SU-DHL-6 (cell line): Measurements from ENCODE around the gene SLC25A13.

Experiments
- H2AFZ ChIP-seq: fragments of 200-600 bp; sonication (generic); 2 replicates; pipeline ENCODE4 v1.6.1; 2014; ENCODE audit warnings: low read depth, mild to moderate bottlenecking, moderate library complexity, mixed read lengths, antibody characterized with exemption, low read length; ENCODE audit not compliant: severe bottlenecking
- H3F3A ChIP-seq: fragments of 200-600 bp; shearing (Covaris generic); 2 replicates; pipeline ENCODE4 v1.6.0; 2016; ENCODE audit warnings: antibody characterized with exemption, mild to moderate bottlenecking; ENCODE audit not compliant: insufficient read depth
- H3K27ac ChIP-seq: fragments of 200-600 bp; sonication (generic); 2 replicates; pipeline ENCODE4 v1.5.1; 2016; ENCODE audit warnings: low read depth, mild to moderate bottlenecking, low read length, moderate library complexity, mixed read lengths
- H3K27me3 ChIP-seq: fragments of 200-600 bp; sonication (generic), shearing (Covaris generic); 2 replicates; pipeline ENCODE4 v1.6.0; 2014; ENCODE audit warnings: mild to moderate bottlenecking, low read length
- H3K36me3 ChIP-seq: fragments of 200-600 bp; sonication (generic); 2 replicates; pipeline ENCODE4 v1.6.1; 2014; ENCODE audit warnings: mild to moderate bottlenecking, low read length, mixed read lengths
- H3K4me2 ChIP-seq: fragments of 300-600, 200-600 bp; shearing (Covaris generic), sonication (generic); 2 replicates; pipeline ENCODE4 v1.6.0; 2014; ENCODE audit warnings: low read length, low read depth, mild to moderate bottlenecking; ENCODE audit not compliant: poor library complexity, severe bottlenecking
- H3K4me3 ChIP-seq: fragments of 200-600 bp; sonication (generic); 2 replicates; pipeline ENCODE4 v1.5.1; 2014; ENCODE audit warnings: antibody characterized with exemption, low read length, mild to moderate bottlenecking, mixed read lengths; ENCODE audit not compliant: insufficient read depth, poor library complexity, severe bottlenecking
- H3K79me2 ChIP-seq: fragments of 200-600 bp; sonication (generic); 2 replicates; pipeline ENCODE4 v1.6.1; 2014; ENCODE audit warnings: mild to moderate bottlenecking, low read length, moderate library complexity; ENCODE audit not compliant: insufficient read depth
- H3K9ac ChIP-seq: fragments of 200-600 bp; sonication (generic); 2 replicates; pipeline ENCODE4 v1.7.0; 2014; ENCODE audit warnings: mild to moderate bottlenecking, low read length
- H3K9me2 ChIP-seq: fragments of 200-600 bp; sonication (generic); replicated peaks from 2 replicates; pipeline ENCODE4 v1.6.1; 2014; ENCODE audit warnings: low read length; ENCODE audit not compliant: insufficient read depth
- H3K9me3 ChIP-seq: fragments of 200-600 bp; sonication (generic); 2 replicates; pipeline ENCODE4 v1.6.1; 2014; ENCODE audit warnings: low read length, mixed read lengths; ENCODE audit not compliant: insufficient read depth
- H4K20me1 ChIP-seq: fragments of 200-600 bp; sonication (generic); 2 replicates; pipeline ENCODE4 v1.6.1; 2014; ENCODE audit warnings: low read depth, mild to moderate bottlenecking, antibody characterized with exemption, low read length, moderate library complexity, mixed read lengths
- CTCF ChIP-seq: fragments of 200-600 bp; sonication (generic); IDR thresholded peaks from one replicate; pipeline ENCODE4 v1.5.1; 2017; ENCODE audit warnings: antibody characterized with exemption, mild to moderate bottlenecking, low read length, moderate library complexity; ENCODE audit not compliant: insufficient read depth, poor library complexity, severe bottlenecking
- EZH2phosphoT487 ChIP-seq: fragments of 200-600 bp; sonication (generic), shearing (Covaris generic); conservative IDR thresholded peaks from 2 replicates; pipeline ENCODE4 v1.6.1; 2018; ENCODE audit warnings: mild to moderate bottlenecking, antibody characterized with exemption, low read length, moderate library complexity, mixed read lengths

The SLC25A13 gene

GRCh38 chr7:96136600-96137239, 185.2 kb downstream of the SLC25A13 start:
- H3K36me3 ChIP-seq: no peaks in the 10 kb centered on the region
- H3K9me3 ChIP-seq: no peaks in the 10 kb centered on the region
- no peaks in the 10 kb centered on the region for H3K27me3 ChIP-seq
- H2AFZ ChIP-seq: no peak overlapping the region
- H3K9me2 ChIP-seq: no peaks in the 10 kb centered on the region
- no peak overlapping the region for H3K9ac ChIP-seq
- H4K20me1 ChIP-seq: no peaks in the 10 kb centered on the region
- no peaks in the 10 kb centered on the region for H3F3A ChIP-seq
- H3K79me2 ChIP-seq: no peaks in the 10 kb centered on the region
- H3K4me3 ChIP-seq: no peak overlapping the region
- TF ChIP-seq CTCF (no peak), EZH2phosphoT487 (no peak)
- H3K4me2 ChIP-seq: no peak overlapping the region
- H3K27ac ChIP-seq: no peak overlapping the region

DNA sequence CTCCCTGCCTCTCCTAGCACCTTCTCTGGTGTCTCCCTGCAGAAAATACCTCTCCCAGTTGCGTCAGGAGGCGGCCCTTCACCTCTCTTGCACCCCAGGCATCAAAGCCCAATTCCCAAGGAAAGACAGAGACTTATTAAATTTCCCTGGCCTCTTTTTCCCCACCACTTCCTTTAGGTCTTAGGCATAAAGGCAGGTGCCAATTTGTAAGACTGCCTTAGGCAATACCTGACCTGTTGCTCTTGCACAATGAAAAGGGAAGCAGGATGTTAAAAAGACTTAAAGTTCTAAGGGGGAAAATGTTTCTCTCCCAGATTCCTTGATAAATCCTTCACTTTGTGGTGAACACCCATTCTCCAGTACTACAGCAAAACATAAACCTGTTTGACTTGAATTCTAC, 186.7 kb downstream of the SLC25A13 start:
- no peak overlapping the region for H3K4me2 ChIP-seq
- H3K9me2 ChIP-seq: no peaks in the 10 kb centered on the region
- TF ChIP-seq EZH2phosphoT487: no peak
- no peak for TF ChIP-seq CTCF
- no peaks in the 10 kb centered on the region for H3K36me3 ChIP-seq
- no peaks in the 10 kb centered on the region for H3F3A ChIP-seq
- H2AFZ ChIP-seq: no peak overlapping the region
- H3K27me3 ChIP-seq: no peaks in the 10 kb centered on the region
- no peaks in the 10 kb centered on the region for H3K79me2 ChIP-seq
- no peaks in the 10 kb centered on the region for H3K9me3 ChIP-seq
- H3K27ac ChIP-seq: no peak overlapping the region
- H4K20me1 ChIP-seq: no peaks in the 10 kb centered on the region
- H3K9ac ChIP-seq: no peak overlapping the region
- H3K4me3 ChIP-seq: no peak overlapping the region

DNA sequence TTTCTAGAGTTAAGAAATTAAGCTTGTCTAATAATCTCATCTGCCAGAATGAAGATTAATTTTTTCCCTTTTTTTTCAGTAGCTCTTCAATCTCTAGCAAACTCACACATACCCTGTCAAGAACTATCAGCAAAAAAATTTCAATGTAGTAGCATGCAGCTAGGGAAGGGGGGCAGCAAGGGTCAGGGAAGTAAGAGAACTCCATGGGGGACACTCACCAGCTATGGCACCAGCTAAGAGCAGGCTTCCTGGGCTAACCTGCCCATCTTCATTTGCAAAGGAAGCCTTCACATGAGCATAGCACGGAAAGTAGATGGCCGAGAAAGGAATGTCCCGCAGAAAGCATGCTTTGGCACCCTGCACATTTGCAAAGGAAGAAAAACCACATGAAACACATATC, 190.4 kb downstream of the SLC25A13 start:
- no peaks in the 10 kb centered on the region for H3K9me2 ChIP-seq
- H3K79me2 ChIP-seq: no peaks in the 10 kb centered on the region
- no peaks in the 10 kb centered on the region for H3K27me3 ChIP-seq
- no peak overlapping the region for H3K4me2 ChIP-seq
- no peaks in the 10 kb centered on the region for H3K36me3 ChIP-seq
- no peaks in the 10 kb centered on the region for H3F3A ChIP-seq
- H4K20me1 ChIP-seq: no peaks in the 10 kb centered on the region
- no peaks in the 10 kb centered on the region for H3K9me3 ChIP-seq
- H3K27ac ChIP-seq: no peak overlapping the region
- H3K9ac ChIP-seq: no peak overlapping the region
- no peak overlapping the region for H2AFZ ChIP-seq
- TF ChIP-seq CTCF: no peak
- TF ChIP-seq EZH2phosphoT487: no peak
- H3K4me3 ChIP-seq: no peak overlapping the region
